SK-N-SH (cell line): ENCODE data around the gene CLIC3. TPM values are rescaled to one million over a fixed set of nuclear protein-coding genes. Genes with fewer than 3 reads are reported as not detected.

Source experiments
- CTCF ChIA-PET: fragments of 300-600, 350-600 bp; formaldehyde crosslinking; extraction: SDS; loops from one replicate; lab custom pipeline; 2021; lab: Yijun Ruan, JAX
- POLR2A ChIA-PET: fragments of 350-600 bp; sonication (Branson Sonifier 250); formaldehyde crosslinking; extraction: SDS; loops from one replicate; lab custom pipeline; 2020; ENCODE audit warnings: antibody characterized with exemption, inconsistent platforms; lab: Yijun Ruan, JAX
- DNase-seq: peaks from one replicate; pipeline ENCODE4 v3.0.0; 2012
- H2AFZ ChIP-seq: fragments of 200-600 bp; sonication (generic); 2 replicates; pipeline ENCODE4 v1.8.1; 2016; ENCODE audit warnings: antibody characterized with exemption, mild to moderate bottlenecking, low read depth
- H3F3A ChIP-seq: fragments of 200-600 bp; sonication (generic); replicated peaks from 2 replicates; pipeline ENCODE3; 2016; ENCODE audit warnings: antibody characterized with exemption, mild to moderate bottlenecking; ENCODE audit not compliant: insufficient read depth
- H3K27ac ChIP-seq, 2 experiments: fragments of 200-500 bp in 1 of 2; fragments of 200-600 bp in 1 of 2; sonication (Bioruptor generic) in 1 of 2; sonication (generic), shearing (Covaris generic) in 1 of 2; 2 replicates each; pipeline versions ENCODE4 v1.5.1 to v1.6.1; 2014 to 2016; ENCODE audit warnings: low read depth in 2 of 2, inconsistent platforms in 1 of 2, low read length in 1 of 2, mild to moderate bottlenecking in 1 of 2, mixed read lengths in 1 of 2
- H3K27me3 ChIP-seq: fragments of 200-600 bp; sonication (generic), shearing (Covaris generic); 2 replicates; pipeline ENCODE4 v1.6.1; 2016; ENCODE audit warnings: mixed run types; ENCODE audit not compliant: insufficient read depth
- H3K36me3 ChIP-seq, 2 experiments: fragments of 200-500 bp in 1 of 2; fragments of 200-600 bp in 1 of 2; sonication (Bioruptor generic) in 1 of 2; sonication (generic) in 1 of 2; replicated peaks in 1 of 2; 2 replicates each; pipeline versions ENCODE3 to v1.5.1; 2014 to 2016; ENCODE audit warnings: low read length in 1 of 2, mild to moderate bottlenecking in 1 of 2; ENCODE audit not compliant: insufficient read depth in 2 of 2, control insufficient read depth in 1 of 2
- H3K4me1 ChIP-seq, 2 experiments: fragments of 200-500 bp in 1 of 2; fragments of 200-600 bp in 1 of 2; sonication (Bioruptor generic) in 1 of 2; sonication (generic), shearing (Covaris generic) in 1 of 2; 2 replicates each; pipeline versions ENCODE4 v1.5.1 to v1.6.1; 2014 to 2016; ENCODE audit warnings: low read depth in 1 of 2, low read length in 1 of 2, mixed run types in 1 of 2; ENCODE audit not compliant: insufficient read depth in 2 of 2, control insufficient read depth in 1 of 2
- H3K4me2 ChIP-seq: fragments of 200-600 bp; sonication (generic), shearing (Covaris generic); 2 replicates; pipeline ENCODE4 v1.6.1; 2017; ENCODE audit warnings: mixed run types
- H3K4me3 ChIP-seq, 2 experiments: fragments of 200-500 bp in 1 of 2; fragments of 200-600 bp in 1 of 2; sonication (Bioruptor generic) in 1 of 2; sonication (generic), shearing (Covaris generic) in 1 of 2; 2 replicates each; pipeline versions ENCODE4 v1.5.1 to v1.8.1; 2014 to 2016; ENCODE audit warnings: low read depth in 2 of 2, inconsistent platforms in 1 of 2, low read length in 1 of 2, mild to moderate bottlenecking in 1 of 2, mixed read lengths in 1 of 2, moderate library complexity in 1 of 2
- H3K79me2 ChIP-seq: fragments of 200-600 bp; sonication (generic); 2 replicates; pipeline ENCODE4 v1.8.1; 2017; ENCODE audit warnings: mild to moderate bottlenecking; ENCODE audit not compliant: insufficient read depth
- H3K9ac ChIP-seq: fragments of 200-600 bp; sonication (generic); 2 replicates; pipeline ENCODE4 v1.6.1; 2017; ENCODE audit warnings: mixed run types
- H3K9me2 ChIP-seq: fragments of 200-600 bp; sonication (generic); 2 replicates; pipeline ENCODE4 v1.6.1; 2017; ENCODE audit warnings: mixed run types
- H3K9me3 ChIP-seq: fragments of 200-600 bp; sonication (generic); 2 replicates; pipeline ENCODE4 v1.6.1; 2017; ENCODE audit warnings: mixed run types, mild to moderate bottlenecking, moderate library complexity
- H4K20me1 ChIP-seq: fragments of 200-600 bp; sonication (generic); 2 replicates; pipeline ENCODE4 v1.6.1; 2017; ENCODE audit warnings: mild to moderate bottlenecking, mixed run types; ENCODE audit not compliant: insufficient read depth
- CTCF ChIP-seq: fragments of 200-600 bp; sonication (generic); IDR thresholded peaks from 2 replicates; pipeline ENCODE4 v1.6.1; 2017; ENCODE audit warnings: antibody characterized with exemption, mild to moderate bottlenecking, moderate library complexity
- ELF1 ChIP-seq: IDR thresholded peaks from 2 replicates; pipeline ENCODE4 v1.4.0; 2012
- FOSL2 ChIP-seq: IDR thresholded peaks from 2 replicates; pipeline ENCODE4 v1.4.0; 2012; ENCODE audit warnings: low read depth, mild to moderate bottlenecking, moderate library complexity, borderline replicate concordance
- FOXM1 ChIP-seq: IDR thresholded peaks from 2 replicates; pipeline ENCODE4 v1.4.0; 2012; ENCODE audit warnings: low read depth, mild to moderate bottlenecking
- GABPA ChIP-seq: IDR thresholded peaks from 2 replicates; pipeline ENCODE4 v1.4.0; 2012; ENCODE audit warnings: low read depth, mild to moderate bottlenecking
- JUND ChIP-seq: IDR thresholded peaks from 2 replicates; pipeline ENCODE4 v1.4.0; 2012
- MXI1 ChIP-seq: IDR thresholded peaks from 2 replicates; pipeline ENCODE4 v1.6.1; 2012; ENCODE audit warnings: mild to moderate bottlenecking, low read depth, low read length, improper control_type of control experiment
- RAD21 ChIP-seq: IDR thresholded peaks from 2 replicates; pipeline ENCODE4 v1.6.1; 2012; ENCODE audit warnings: mild to moderate bottlenecking, low read length
- RCOR1 ChIP-seq: fragments of 150-350 bp; IDR thresholded peaks from 2 replicates; pipeline ENCODE4 v1.6.1; 2017; ENCODE audit warnings: antibody characterized with exemption, low read length
- SMC3 ChIP-seq: IDR thresholded peaks from 2 replicates; pipeline ENCODE4 v1.6.1; 2012; ENCODE audit warnings: low read depth, low read length, improper control_type of control experiment
- TAF1 ChIP-seq: IDR thresholded peaks from 2 replicates; pipeline ENCODE4 v1.6.1; 2012; ENCODE audit warnings: low read depth, mild to moderate bottlenecking, low read length, moderate library complexity, borderline replicate concordance
- TEAD4 ChIP-seq: IDR thresholded peaks from 2 replicates; pipeline ENCODE4 v1.4.0; 2012; ENCODE audit warnings: mild to moderate bottlenecking, borderline replicate concordance; ENCODE audit not compliant: insufficient read depth
- USF1 ChIP-seq: IDR thresholded peaks from 2 replicates; pipeline ENCODE4 v1.4.0; 2012; ENCODE audit warnings: low read depth, borderline replicate concordance
- WGBS: methylation state at CpG from one replicate; pipeline ENCODE4 v1.1.6; 2017; ENCODE audit warnings: low lambda C conversion rate; 5-methylcytosine and 5-hydroxymethylcytosine counted together
- polyA plus RNA-seq, 3 experiments: library from polyadenylated mRNA; depleted of rRNA; stranded (reverse); fragments of >200 nt; gene quantifications; 2 replicates each; pipeline ENCODE4 v1.2.3, GENCODE V29; 2012

The CLIC3 gene
- polyA plus RNA-seq, 1 of the 3 experiments (the other 2 are of a cell fraction): 1.0 TPM

- peaks cover 18% of the 10 kb centered on the region; the same call in 1 of the 2 replicates for H3K79me2 ChIP-seq
- no peak overlapping the region for H3K27ac ChIP-seq
- H3K9me2 ChIP-seq: no peaks in the 10 kb centered on the region
- no peak for TF ChIP-seq CTCF
- TF ChIP-seq RAD21: no peak
- TF ChIP-seq SMC3: no peak
- no peak for TF ChIP-seq JUND
- no peak for TF ChIP-seq TAF1
- CTCF ChIA-PET: interaction anchor here (0.8 to 6.8 kb wide), 5 partner anchors 9 to 77 kb away, joined by 3 to 68 read pairs (median 3); partner anchors contain the start of genes ABCA2 and FUT7
- H3K9me3 ChIP-seq: no peaks in the 10 kb centered on the region
- WGBS: 86% methylated on average over 8 of the region's 10 CpGs
- POLR2A ChIA-PET: no interaction called here
- no peaks in the 10 kb centered on the region for H3F3A ChIP-seq
- H3K36me3 ChIP-seq: peaks cover 0 to 7% of the 10 kb centered on the region in 2 experiments
- no peak for DNase-seq
- peaks cover 0 to 11% of the 10 kb centered on the region in 2 experiments; a peak in 1 of 4 replicates for H3K4me1 ChIP-seq
- H3K4me3 ChIP-seq: no peak overlapping the region
- no peaks in the 10 kb centered on the region for H3K27me3 ChIP-seq
- H3K4me2 ChIP-seq: no peak overlapping the region
- H4K20me1 ChIP-seq: 0 out of 2 replicates have a peak, but pooled peaks cover 3% of the 10 kb centered on the region
- no peak overlapping the region for H2AFZ ChIP-seq
- no peak overlapping the region for H3K9ac ChIP-seq
Measured at GRCh38 chr9:136990242-136990911, 6.0 kb downstream of the CLIC3 start.

- no peak for DNase-seq
- Histone ChIP-seq H3F3A (no peaks in the 10 kb centered on the region), H3K4me2 (no peak overlapping the region), H2AFZ (no peak overlapping the region; the same call in 1 of the 2 replicates), H3K4me1 (peaks cover 0 to 11% of the 10 kb centered on the region in 2 experiments; a peak in 1 of 4 replicates), H3K79me2 (peaks cover 15% of the 10 kb centered on the region; the same call in 1 of the 2 replicates), H3K9me3 (no peaks in the 10 kb centered on the region), H3K27ac (no peak overlapping the region), H4K20me1 (0 out of 2 replicates have a peak, but pooled peaks cover 3% of the 10 kb centered on the region), H3K9me2 (no peaks in the 10 kb centered on the region), H3K27me3 (no peaks in the 10 kb centered on the region), H3K4me3 (no peak overlapping the region), H3K36me3 (peaks cover 0 to 5% of the 10 kb centered on the region in 2 experiments), H3K9ac (no peak overlapping the region)
- ChIA-PET POLR2A (interaction anchor here (0.6 kb wide), 1 partner anchor 142 kb away, joined by 4 read pairs; no protein-coding TSS in a partner anchor), CTCF (interaction anchor here (0.6 to 1.2 kb wide), 4 partner anchors 40 to 227 kb away, joined by 3 to 6 read pairs (median 3); no protein-coding TSS in a partner anchor)
- TF ChIP-seq RCOR1 (no peak), MXI1 (no peak), USF1 (no peak), FOSL2 (no peak), SMC3 (no peak), FOXM1 (no peak), ELF1 (no peak), GABPA (no peak), TEAD4 (no peak)
- 92% methylated on average over 4 of the region's 4 CpGs for WGBS
Measured at GRCh38 chr9:136988872-136989271, 7.5 kb downstream of the CLIC3 start.
